ENCODE data around the gene RARS1. TPM values are rescaled to one million over a fixed set of nuclear protein-coding genes. Genes with fewer than 3 reads are reported as not detected.

Gene RARS1
- total RNA-seq, 2 donors from 2014 or later: 50.5 to 93.8 TPM

DNA sequence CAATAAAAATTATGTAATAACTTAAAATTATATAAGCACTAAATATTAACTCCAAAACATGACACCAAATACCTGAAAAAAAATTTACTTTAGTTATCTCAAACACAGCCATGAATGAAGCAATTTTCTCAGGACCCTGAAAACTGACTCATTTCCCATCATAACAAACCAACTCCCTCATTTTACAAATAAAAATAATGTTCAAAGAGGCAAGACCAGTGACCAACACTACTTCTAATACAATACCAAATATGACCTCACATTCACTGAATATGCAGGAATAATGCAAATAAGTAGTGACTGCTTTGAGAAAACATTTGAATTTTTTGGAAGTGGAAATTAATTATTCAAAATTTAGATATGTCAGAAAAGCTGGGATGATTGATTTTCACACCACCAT, 64.4 kb downstream of the RARS1 start:
- DNase-seq (ENCODE audit: low spot score): no peak
- no peak for ATAC-seq (ENCODE audit: insufficient number of reproducible peaks, low FRiP score, low read depth)
- H3K9me3 ChIP-seq: no peaks in the 10 kb centered on the region
- H3K4me1 ChIP-seq (ENCODE audit: control insufficient read depth in 1 of 2, low read depth in 2 of 2): peaks cover 0 to 16% of the 10 kb centered on the region in 2 donors
- no peak overlapping the region for H3K27ac ChIP-seq
- H3K4me3 ChIP-seq: no peak overlapping the region
- H3K27me3 ChIP-seq (replicated peaks; ENCODE audit: insufficient read depth): no peaks in the 10 kb centered on the region
- TF ChIP-seq, protein P1, sequence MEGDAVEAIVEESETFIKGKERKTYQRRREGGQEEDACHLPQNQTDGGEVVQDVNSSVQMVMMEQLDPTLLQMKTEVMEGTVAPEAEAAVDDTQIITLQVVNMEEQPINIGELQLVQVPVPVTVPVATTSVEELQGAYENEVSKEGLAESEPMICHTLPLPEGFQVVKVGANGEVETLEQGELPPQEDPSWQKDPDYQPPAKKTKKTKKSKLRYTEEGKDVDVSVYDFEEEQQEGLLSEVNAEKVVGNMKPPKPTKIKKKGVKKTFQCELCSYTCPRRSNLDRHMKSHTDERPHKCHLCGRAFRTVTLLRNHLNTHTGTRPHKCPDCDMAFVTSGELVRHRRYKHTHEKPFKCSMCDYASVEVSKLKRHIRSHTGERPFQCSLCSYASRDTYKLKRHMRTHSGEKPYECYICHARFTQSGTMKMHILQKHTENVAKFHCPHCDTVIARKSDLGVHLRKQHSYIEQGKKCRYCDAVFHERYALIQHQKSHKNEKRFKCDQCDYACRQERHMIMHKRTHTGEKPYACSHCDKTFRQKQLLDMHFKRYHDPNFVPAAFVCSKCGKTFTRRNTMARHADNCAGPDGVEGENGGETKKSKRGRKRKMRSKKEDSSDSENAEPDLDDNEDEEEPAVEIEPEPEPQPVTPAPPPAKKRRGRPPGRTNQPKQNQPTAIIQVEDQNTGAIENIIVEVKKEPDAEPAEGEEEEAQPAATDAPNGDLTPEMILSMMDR (IDR thresholded peaks at IDR 0.05): no peak
- no peaks in the 10 kb centered on the region for H3K36me3 ChIP-seq

DNA sequence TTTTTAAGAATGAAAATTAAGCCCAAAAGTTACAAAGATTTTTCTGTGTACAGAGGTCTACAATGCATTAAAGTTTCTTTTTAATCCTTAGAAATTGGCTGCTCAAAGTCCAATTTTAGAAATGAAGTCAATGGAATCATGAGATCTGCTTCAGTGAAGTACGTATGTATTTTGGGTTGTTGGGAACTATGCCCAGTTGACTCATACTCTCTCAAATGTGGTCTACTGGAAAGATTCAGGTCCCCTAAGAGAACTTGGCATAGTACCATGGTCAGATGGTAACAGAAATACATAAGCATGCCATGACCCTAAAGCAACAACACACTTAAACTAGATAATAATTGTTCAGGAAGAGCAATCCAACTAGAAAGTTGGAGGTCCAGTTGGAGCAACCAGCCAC, 65.9 kb downstream of the RARS1 start:
- H3K36me3 ChIP-seq: peaks cover 2% of the 10 kb centered on the region
- TF ChIP-seq, protein P1 (IDR thresholded peaks at IDR 0.05): no peak
- no peaks in the 10 kb centered on the region for H3K27me3 ChIP-seq (replicated peaks; ENCODE audit: insufficient read depth)
- ATAC-seq (ENCODE audit: insufficient number of reproducible peaks, low FRiP score, low read depth) (peak; percentile 20), DNase-seq (ENCODE audit: low spot score) (no peak)
- peaks cover 0 to 16% of the 10 kb centered on the region in 2 donors for H3K4me1 ChIP-seq (ENCODE audit: control insufficient read depth in 1 of 2, low read depth in 2 of 2)
- peak overlapping the region; percentile 52 to 53 for H3K27ac ChIP-seq
- no peaks in the 10 kb centered on the region for H3K9me3 ChIP-seq
- H3K4me3 ChIP-seq: no peak overlapping the region

DNA sequence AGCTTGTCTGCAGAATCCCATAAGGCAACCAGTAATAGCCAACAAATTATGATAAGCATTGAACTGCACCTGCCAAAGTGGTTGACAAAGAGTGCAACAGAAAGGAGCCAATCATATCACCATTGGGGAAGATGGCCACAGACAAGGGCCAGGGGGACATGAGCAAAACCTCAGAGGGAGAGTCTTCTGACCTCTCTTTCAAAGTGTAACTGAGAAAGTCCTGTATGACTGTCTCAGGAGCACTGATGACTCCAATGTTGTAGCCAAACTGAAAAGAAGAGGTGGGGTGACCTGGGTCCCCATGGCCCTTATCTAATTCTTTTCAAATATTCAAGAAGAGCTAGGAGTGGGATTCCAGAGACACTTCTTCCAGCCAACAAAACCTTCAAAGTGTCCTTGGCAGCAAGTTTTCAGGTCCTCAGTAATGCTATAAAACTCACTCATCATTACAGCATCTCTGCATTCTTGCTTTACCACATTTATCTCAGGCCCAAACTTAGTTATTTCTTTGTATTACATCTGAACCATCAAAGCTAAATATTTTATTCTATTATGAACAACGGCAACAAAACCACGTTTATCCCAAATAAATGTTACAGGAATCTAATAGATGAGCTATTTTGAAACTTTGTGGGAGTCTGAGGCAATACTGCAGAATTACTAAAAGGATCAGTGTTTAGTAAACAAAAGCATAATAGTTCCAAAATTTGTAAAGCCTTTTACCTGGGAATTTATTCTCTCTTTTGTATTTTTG, 67.3 kb downstream of the RARS1 start:
- Histone ChIP-seq H3K27ac (no peak overlapping the region), H3K9me3 (no peaks in the 10 kb centered on the region), H3K4me3 (no peak overlapping the region), H3K4me1 (ENCODE audit: control insufficient read depth in 1 of 2, low read depth in 2 of 2) (peaks cover 0 to 16% of the 10 kb centered on the region in 2 donors), H3K36me3 (peaks cover 6% of the 10 kb centered on the region), H3K27me3 (replicated peaks; ENCODE audit: insufficient read depth) (no peaks in the 10 kb centered on the region)
- DNase-seq (ENCODE audit: low spot score) (no peak), ATAC-seq (ENCODE audit: insufficient number of reproducible peaks, low FRiP score, low read depth) (no peak)
- TF ChIP-seq, protein P1 (IDR thresholded peaks at IDR 0.05): no peak

DNA sequence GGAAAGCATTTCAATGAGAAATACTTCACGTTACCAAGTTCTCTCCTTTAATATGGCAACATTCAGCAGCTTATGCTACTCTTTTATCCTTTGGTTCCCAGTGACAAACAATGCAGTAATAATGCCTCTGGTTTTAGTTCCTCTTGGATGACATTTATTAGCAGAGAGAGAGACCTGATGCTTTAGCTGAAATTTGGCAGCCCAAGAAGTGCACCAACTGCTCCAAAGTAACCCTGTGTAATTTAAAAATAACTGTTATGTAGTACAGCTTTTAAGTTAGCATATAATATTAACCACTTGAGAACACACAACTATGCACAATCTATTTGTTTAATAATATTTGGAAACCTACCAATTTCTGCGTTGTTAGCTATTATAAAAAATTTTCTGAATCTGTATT, 71.1 kb downstream of the RARS1 start:
- Histone ChIP-seq H3K4me1 (ENCODE audit: control insufficient read depth in 1 of 2, low read depth in 2 of 2) (peaks cover 0 to 6% of the 10 kb centered on the region in 2 donors), H3K36me3 (peaks cover 8% of the 10 kb centered on the region), H3K9me3 (no peaks in the 10 kb centered on the region), H3K27me3 (replicated peaks; ENCODE audit: insufficient read depth) (no peaks in the 10 kb centered on the region), H3K4me3 (no peak overlapping the region), H3K27ac (no peak overlapping the region)
- ATAC-seq (ENCODE audit: insufficient number of reproducible peaks, low FRiP score, low read depth) (no peak), DNase-seq (ENCODE audit: low spot score) (no peak)
- TF ChIP-seq, protein P1 (IDR thresholded peaks at IDR 0.05): no peak

DNA sequence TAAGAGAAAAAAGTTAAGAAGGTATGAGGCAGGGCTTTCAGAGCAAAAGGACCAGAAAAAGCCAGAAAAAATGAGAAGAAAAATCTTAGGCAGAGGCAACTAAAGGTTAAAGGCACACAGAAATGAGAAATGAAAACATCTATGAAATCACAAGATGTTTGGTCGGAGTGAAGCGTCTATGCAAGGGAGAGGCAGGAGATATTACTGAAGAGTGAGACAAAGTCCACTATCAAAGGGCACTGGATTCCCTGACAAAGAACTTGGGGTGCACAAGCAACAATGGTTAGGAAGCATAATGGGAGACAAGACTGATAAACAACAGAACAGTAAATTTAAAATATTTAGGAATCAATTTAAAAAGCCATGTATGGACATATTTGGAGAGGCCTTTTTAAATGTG, 76.0 kb downstream of the RARS1 start:
- Histone ChIP-seq H3K4me1 (ENCODE audit: control insufficient read depth in 1 of 2, low read depth in 2 of 2) (no peaks in the 10 kb centered on the region), H3K36me3 (peaks cover 5% of the 10 kb centered on the region), H3K27ac (no peak overlapping the region), H3K27me3 (replicated peaks; ENCODE audit: insufficient read depth) (no peaks in the 10 kb centered on the region), H3K4me3 (no peak overlapping the region), H3K9me3 (no peaks in the 10 kb centered on the region)
- TF ChIP-seq, protein P1 (IDR thresholded peaks at IDR 0.05): no peak
- DNase-seq (ENCODE audit: low spot score) (no peak), ATAC-seq (ENCODE audit: insufficient number of reproducible peaks, low FRiP score, low read depth) (no peak)
